HEK293T (cell line): Measurements from ENCODE around the gene ATF7.

Experiments used
- FOXA1 ChIP-seq: fragments of 450-650 bp; IDR thresholded peaks from 2 replicates; pipeline ENCODE4 v1.6.1; 2016; ENCODE audit warnings: mild to moderate bottlenecking
- FOXK2 ChIP-seq: fragments of 450-650 bp; IDR thresholded peaks from 2 replicates; pipeline ENCODE4 v1.6.1; 2016; ENCODE audit warnings: mild to moderate bottlenecking
- L3MBTL2 ChIP-seq: fragments of 450-650 bp; conservative IDR thresholded peaks from 2 replicates; pipeline ENCODE4 v1.6.1; 2016; ENCODE audit warnings: mild to moderate bottlenecking
- LEF1 ChIP-seq: fragments of 450-650 bp; IDR thresholded peaks from 2 replicates; pipeline ENCODE4 v1.6.1; 2017; ENCODE audit warnings: mild to moderate bottlenecking, borderline replicate concordance
- NFRKB ChIP-seq: fragments of 450-650 bp; IDR thresholded peaks from 2 replicates; pipeline ENCODE4 v1.6.1; 2016; ENCODE audit warnings: mild to moderate bottlenecking, moderate library complexity
- SP1 ChIP-seq: fragments of 450-650 bp; IDR thresholded peaks from 2 replicates; pipeline ENCODE4 v1.6.1; 2017
- ZNF384 ChIP-seq: fragments of 450-650 bp; IDR thresholded peaks from 2 replicates; pipeline ENCODE4 v1.6.1; 2016
- TF ChIP-seq, protein P1 (sequence below): fragments of 450-650 bp; IDR thresholded peaks from 2 replicates; pipeline ENCODE4 v1.6.1; 2016

DNA sequence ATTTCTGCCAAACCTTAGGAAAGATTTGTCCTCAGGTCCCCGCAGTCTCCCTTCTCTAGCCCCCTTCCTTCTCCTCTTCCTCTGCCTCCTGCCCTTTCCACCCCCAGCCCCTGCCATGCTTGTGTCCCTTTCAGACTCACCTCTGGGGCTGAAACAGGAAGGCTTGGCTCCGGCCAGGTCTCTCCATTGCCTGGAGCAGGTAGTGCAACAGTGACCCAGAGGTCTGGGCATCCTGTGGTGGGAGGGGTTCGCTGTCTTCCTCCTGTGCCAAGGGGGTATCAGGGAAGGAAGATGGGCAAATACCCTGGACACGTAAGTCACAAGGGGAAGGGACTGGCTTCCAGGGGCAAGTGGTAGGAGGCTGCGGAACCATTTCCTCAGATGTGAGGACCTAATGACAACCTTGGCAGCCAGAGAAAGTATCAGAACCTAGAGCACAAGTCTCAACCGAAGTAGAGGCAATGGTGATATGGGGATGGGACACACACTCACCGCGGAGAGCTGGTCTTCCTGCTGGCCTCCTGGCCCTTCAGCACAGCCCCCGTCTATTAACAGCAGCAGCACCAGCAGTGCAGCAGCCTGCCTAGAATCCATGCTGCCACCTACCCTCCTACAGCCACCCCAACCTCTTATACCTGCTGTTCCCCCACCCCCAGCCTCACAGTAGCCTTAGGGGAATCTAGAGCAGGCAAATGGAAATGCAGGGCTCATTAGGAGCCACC lies 119.1 kb downstream of the ATF7 start, which contains the start of gene NPFF:
- no peak for TF ChIP-seq L3MBTL2
- TF ChIP-seq SP1: no peak
- no peak for TF ChIP-seq FOXA1
- TF ChIP-seq NFRKB: no peak
- TF ChIP-seq ZNF384: no peak
- TF ChIP-seq FOXK2: no peak
- TF ChIP-seq, protein P1, sequence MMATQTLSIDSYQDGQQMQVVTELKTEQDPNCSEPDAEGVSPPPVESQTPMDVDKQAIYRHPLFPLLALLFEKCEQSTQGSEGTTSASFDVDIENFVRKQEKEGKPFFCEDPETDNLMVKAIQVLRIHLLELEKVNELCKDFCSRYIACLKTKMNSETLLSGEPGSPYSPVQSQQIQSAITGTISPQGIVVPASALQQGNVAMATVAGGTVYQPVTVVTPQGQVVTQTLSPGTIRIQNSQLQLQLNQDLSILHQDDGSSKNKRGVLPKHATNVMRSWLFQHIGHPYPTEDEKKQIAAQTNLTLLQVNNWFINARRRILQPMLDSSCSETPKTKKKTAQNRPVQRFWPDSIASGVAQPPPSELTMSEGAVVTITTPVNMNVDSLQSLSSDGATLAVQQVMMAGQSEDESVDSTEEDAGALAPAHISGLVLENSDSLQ: no peak
- no peak for TF ChIP-seq LEF1
